ENCODE data around the gene SLC9A3.

The SLC9A3 gene

GRCh38 chr5:504326-505154 is 19.7 kb downstream of the SLC9A3 start:
- DNase-seq (ENCODE audit: low read depth): no peak

- no peak for DNase-seq (ENCODE audit: low read depth)
These were observed 21.7 kb downstream of the SLC9A3 start for GRCh38 chr5:502325-503079.

GRCh38 chr5:501831-502184 is 22.4 kb downstream of the SLC9A3 start:
- no peak for DNase-seq (ENCODE audit: low read depth)

- DNase-seq (ENCODE audit: low read depth): no peak
These were observed 23.0 kb downstream of the SLC9A3 start for GRCh38 chr5:501105-501830.

GRCh38 chr5:500491-500890 is 23.8 kb downstream of the SLC9A3 start:
- no peak for DNase-seq (ENCODE audit: low read depth)

GRCh38 chr5:499233-500209 is 24.7 kb downstream of the SLC9A3 start:
- DNase-seq (ENCODE audit: low read depth): no peak

GRCh38 chr5:497871-498509 is 26.3 kb downstream of the SLC9A3 start:
- no peak for DNase-seq (ENCODE audit: low read depth)

- no peak for DNase-seq (ENCODE audit: low read depth)
These were observed 27.1 kb downstream of the SLC9A3 start for GRCh38 chr5:497090-497700.

GRCh38 chr5:496028-496427 is 28.2 kb downstream of the SLC9A3 start:
- no peak for DNase-seq (ENCODE audit: low read depth)

GRCh38 chr5:494667-495255 is 29.5 kb downstream of the SLC9A3 start:
- DNase-seq (ENCODE audit: low read depth): no peak

- no peak for DNase-seq (ENCODE audit: low read depth)
These were observed 30.5 kb downstream of the SLC9A3 start for GRCh38 chr5:493758-494157.

GRCh38 chr5:493119-493701 is 31.0 kb downstream of the SLC9A3 start:
- DNase-seq (ENCODE audit: low read depth): no peak

GRCh38 chr5:492314-492893 is 31.8 kb downstream of the SLC9A3 start:
- DNase-seq (ENCODE audit: low read depth): no peak

GRCh38 chr5:491856-492155 is 32.4 kb downstream of the SLC9A3 start:
- no peak for DNase-seq (ENCODE audit: low read depth)

- DNase-seq (ENCODE audit: low read depth): no peak
These were observed 33.0 kb downstream of the SLC9A3 start for GRCh38 chr5:491119-491855.

GRCh38 chr5:490116-491106 is 33.8 kb downstream of the SLC9A3 start:
- no peak for DNase-seq (ENCODE audit: low read depth)

- DNase-seq (ENCODE audit: low read depth): no peak
These were observed 34.6 kb downstream of the SLC9A3 start for GRCh38 chr5:489689-490080.
